SK-MEL-5 (cell line): Measurements from ENCODE around the gene FBXL17. TPM values are rescaled to one million over a fixed set of nuclear protein-coding genes. Genes with fewer than 3 reads are reported as not detected.

Experiments
- DNase-seq: peaks from one replicate; pipeline ENCODE4 v3.0.0-alpha.2; 2016; ENCODE audit warnings: low read depth, low spot score
- in situ Hi-C: cut with HindIII; loops from 2 replicates; pipeline ENCODE4 v1.10.0; 2016; ENCODE audit warnings: low sequenced_read_pairs, high pct_unique_total_duplicates, low pct_unique_long_range_greater_than_20kb
- small RNA-seq, 2 experiments: library from RNA; depleted of rRNA; stranded (forward); fragments of <200 nt; gene quantifications; one replicate each; pipeline ENCODE3, GENCODE V24; 2014
- total RNA-seq: library from RNA; depleted of rRNA; stranded (reverse); fragments of >200 nt; shearing (Covaris generic); gene quantifications from 2 replicates; pipeline ENCODE4 v1.2.3, GENCODE V29; 2014

The FBXL17 gene
- total RNA-seq, 1 experiment from 2014 or later = 10.0 TPM

GRCh38 chr5:107817951-107818350, 563.9 kb downstream of the FBXL17 start:
- in situ Hi-C loops = no loop called here
- DNase-seq = no peak

GRCh38 chr5:107817436-107817835, 564.5 kb downstream of the FBXL17 start:
- DNase-seq = no peak
- in situ Hi-C loops = no loop called here

GRCh38 chr5:107815109-107815508, 566.8 kb downstream of the FBXL17 start:
- no peak for DNase-seq
- in situ Hi-C loops = no loop called here

GRCh38 chr5:107814183-107814827, 567.6 kb downstream of the FBXL17 start:
- no peak for DNase-seq
- in situ Hi-C loops = no loop called here

- in situ Hi-C loops = no loop called here
- no peak for DNase-seq
These were observed 568.3 kb downstream of the FBXL17 start for GRCh38 chr5:107813559-107813958.

GRCh38 chr5:107812570-107813141, 569.2 kb downstream of the FBXL17 start:
- in situ Hi-C loops = no loop called here
- no peak for DNase-seq

- in situ Hi-C loops = no loop called here
- DNase-seq = no peak
These were observed 572.5 kb downstream of the FBXL17 start for GRCh38 chr5:107809201-107810034.

Small RNA genes lying within 50 kb of the gene (small RNA-seq; reads per million reads assigned to genes)
- 0 reads per million in 2 experiments for gene RN7SKP122
